ENCODE data around the gene SACM1L. TPM values are rescaled to one million over a fixed set of nuclear protein-coding genes. Genes with fewer than 3 reads are reported as not detected.

Gene SACM1L
- total RNA-seq, 1 donor from 2014 or later, result 39.4 TPM

- no peaks in the 10 kb centered on the region for H3K27me3 Mint-ChIP-seq (ENCODE audit: low read depth, unreplicated experiment)
- H3K27me3 ChIP-seq (ENCODE audit: insufficient read depth, low read length), result no peaks in the 10 kb centered on the region
- no peak overlapping the region for H3K9ac ChIP-seq (ENCODE audit: low read length)
- H3K79me2 ChIP-seq (ENCODE audit: insufficient read depth, low read length), result peaks cover 21% of the 10 kb centered on the region
- no peak overlapping the region for H3K4me3 ChIP-seq (ENCODE audit: insufficient read depth, low read depth, low read length)
- peak overlapping the region; percentile 60 for H3K27ac Mint-ChIP-seq (ENCODE audit: unreplicated experiment)
- no peak overlapping the region for H2AFZ ChIP-seq (ENCODE audit: low read depth, low read length)
- DNase-seq (ENCODE audit: low read depth), result no peak
- H3K4me2 ChIP-seq (ENCODE audit: low read length), result peak overlapping the region; percentile 28
- no peaks in the 10 kb centered on the region for H4K20me1 ChIP-seq (ENCODE audit: insufficient read depth, low read length)
- H3K4me1 ChIP-seq (ENCODE audit: insufficient read depth, low read length), result peaks cover 40% of the 10 kb centered on the region
- peak overlapping the region; percentile 40 for H3K4me3 Mint-ChIP-seq (ENCODE audit: unreplicated experiment)
- H3K27ac ChIP-seq (ENCODE audit: low read depth, low read length), result no peak overlapping the region
- H3K36me3 Mint-ChIP-seq (ENCODE audit: low read depth, unreplicated experiment), result peaks cover 11% of the 10 kb centered on the region
- H3K36me3 ChIP-seq (ENCODE audit: insufficient read depth, low read length), result peaks cover 3% of the 10 kb centered on the region
- no peak for TF ChIP-seq CTCF (IDR thresholded peaks at IDR 0.05; ENCODE audit: insufficient read depth, low read depth, low read length)
- TF ChIP-seq EZH2 (IDR thresholded peaks at IDR 0.05; ENCODE audit: insufficient read depth, low read length), result no peak
- FAIRE-seq, result no peak
- no peaks in the 10 kb centered on the region for H3K9me3 ChIP-seq (ENCODE audit: insufficient read depth, low read depth, low read length)
- no peaks in the 10 kb centered on the region for H3K9me3 Mint-ChIP-seq (ENCODE audit: unreplicated experiment)
- H3K4me1 Mint-ChIP-seq (ENCODE audit: low read depth, unreplicated experiment), result peaks cover 29% of the 10 kb centered on the region
These were observed 24.6 kb upstream of the SACM1L start for GRCh38 chr3:45664578-45664977.

- H3K27me3 ChIP-seq (ENCODE audit: insufficient read depth, low read length), result no peaks in the 10 kb centered on the region
- Mint-ChIP-seq H3K9me3 (ENCODE audit: unreplicated experiment) (no peaks in the 10 kb centered on the region), H3K27ac (ENCODE audit: unreplicated experiment) (peak overlapping the region; percentile 27), H3K4me1 (ENCODE audit: low read depth, unreplicated experiment) (peaks cover 33% of the 10 kb centered on the region), H3K36me3 (ENCODE audit: low read depth, unreplicated experiment) (peaks cover 8% of the 10 kb centered on the region), H3K27me3 (ENCODE audit: low read depth, unreplicated experiment) (no peaks in the 10 kb centered on the region), H3K4me3 (ENCODE audit: unreplicated experiment) (no peak overlapping the region)
- no peak overlapping the region for H3K9ac ChIP-seq (ENCODE audit: low read length)
- DNase-seq (ENCODE audit: low read depth) (no peak), FAIRE-seq (no peak)
- H3K4me2 ChIP-seq (ENCODE audit: low read length), result peak overlapping the region; percentile 28
- peaks cover 3% of the 10 kb centered on the region for H3K36me3 ChIP-seq (ENCODE audit: insufficient read depth, low read length)
- H3K4me1 ChIP-seq (ENCODE audit: insufficient read depth, low read length), result peaks cover 40% of the 10 kb centered on the region
- no peaks in the 10 kb centered on the region for H4K20me1 ChIP-seq (ENCODE audit: insufficient read depth, low read length)
- H3K9me3 ChIP-seq (ENCODE audit: insufficient read depth, low read depth, low read length), result no peaks in the 10 kb centered on the region
- H3K27ac ChIP-seq (ENCODE audit: low read depth, low read length), result no peak overlapping the region
- no peak overlapping the region for H2AFZ ChIP-seq (ENCODE audit: low read depth, low read length)
- H3K4me3 ChIP-seq (ENCODE audit: insufficient read depth, low read depth, low read length), result no peak overlapping the region
- TF ChIP-seq EZH2 (IDR thresholded peaks at IDR 0.05; ENCODE audit: insufficient read depth, low read length) (no peak), CTCF (IDR thresholded peaks at IDR 0.05; ENCODE audit: insufficient read depth, low read depth, low read length) (no peak)
- peaks cover 21% of the 10 kb centered on the region for H3K79me2 ChIP-seq (ENCODE audit: insufficient read depth, low read length)
These were observed 24.1 kb upstream of the SACM1L start for GRCh38 chr3:45665101-45665572.

GRCh38 chr3:45666757-45667431 lies 22.3 kb upstream of the SACM1L start:
- Mint-ChIP-seq H3K27ac (ENCODE audit: unreplicated experiment) (peak overlapping the region; percentile 89), H3K4me3 (ENCODE audit: unreplicated experiment) (no peak overlapping the region)
- FAIRE-seq, result peak; percentile 37

More at GRCh38 chr3:45666757-45667431, 22.3 kb upstream of the SACM1L start:
- Histone ChIP-seq H3K4me3 (ENCODE audit: insufficient read depth, low read depth, low read length) (peak overlapping the region; percentile 26), H3K9me3 (ENCODE audit: insufficient read depth, low read depth, low read length) (no peaks in the 10 kb centered on the region), H3K27me3 (ENCODE audit: insufficient read depth, low read length) (no peaks in the 10 kb centered on the region), H3K4me2 (ENCODE audit: low read length) (peak overlapping the region; percentile 65), H3K9ac (ENCODE audit: low read length) (peak overlapping the region; percentile 78), H3K79me2 (ENCODE audit: insufficient read depth, low read length) (peaks cover 16% of the 10 kb centered on the region), H3K36me3 (ENCODE audit: insufficient read depth, low read length) (peaks cover 6% of the 10 kb centered on the region), H3K4me1 (ENCODE audit: insufficient read depth, low read length) (peaks cover 40% of the 10 kb centered on the region), H4K20me1 (ENCODE audit: insufficient read depth, low read length) (no peaks in the 10 kb centered on the region), H2AFZ (ENCODE audit: low read depth, low read length) (peak overlapping the region; percentile 38), H3K27ac (ENCODE audit: low read depth, low read length) (peak overlapping the region; percentile 96)
- no peaks in the 10 kb centered on the region for H3K27me3 Mint-ChIP-seq (ENCODE audit: low read depth, unreplicated experiment)
- H3K9me3 Mint-ChIP-seq (ENCODE audit: unreplicated experiment), result no peaks in the 10 kb centered on the region
- TF ChIP-seq EZH2 (IDR thresholded peaks at IDR 0.05; ENCODE audit: insufficient read depth, low read length), result no peak
- no peak for TF ChIP-seq CTCF (IDR thresholded peaks at IDR 0.05; ENCODE audit: insufficient read depth, low read depth, low read length)
- DNase-seq (ENCODE audit: low read depth), result peak; percentile 70
- H3K36me3 Mint-ChIP-seq (ENCODE audit: low read depth, unreplicated experiment), result peaks cover 10% of the 10 kb centered on the region
- peaks cover 38% of the 10 kb centered on the region for H3K4me1 Mint-ChIP-seq (ENCODE audit: low read depth, unreplicated experiment)
